NCI-H2227 treated with DMSO at 0.1 percent for 48 hours (cell line): ENCODE results near the gene HEATR5A.
"Not testable (repeated sequence)": the region's sequence is repeated elsewhere in the genome, so short reads cannot be mapped to it uniquely, and the experiment has no call there.

Experiments used
- DNase-seq: peaks from one replicate; lab custom pipeline; 2025; lab: John Stamatoyannopoulos, UW

The HEATR5A gene

GRCh38 chr14:31329876-31330521 lies 90.4 kb downstream of the HEATR5A start:
- DNase-seq, result not testable (repeated sequence)

GRCh38 chr14:31326111-31326510 lies 94.2 kb downstream of the HEATR5A start:
- DNase-seq, result no peak

GRCh38 chr14:31323419-31323818 lies 96.9 kb downstream of the HEATR5A start:
- DNase-seq, result no peak

GRCh38 chr14:31320922-31321766 lies 99.2 kb downstream of the HEATR5A start:
- DNase-seq, result no peak

GRCh38 chr14:31320216-31320615 lies 100.1 kb downstream of the HEATR5A start:
- DNase-seq, result no peak

GRCh38 chr14:31319701-31320100 lies 100.6 kb downstream of the HEATR5A start:
- no peak for DNase-seq

GRCh38 chr14:31312934-31313333 lies 107.4 kb downstream of the HEATR5A start:
- no peak for DNase-seq

DNA sequence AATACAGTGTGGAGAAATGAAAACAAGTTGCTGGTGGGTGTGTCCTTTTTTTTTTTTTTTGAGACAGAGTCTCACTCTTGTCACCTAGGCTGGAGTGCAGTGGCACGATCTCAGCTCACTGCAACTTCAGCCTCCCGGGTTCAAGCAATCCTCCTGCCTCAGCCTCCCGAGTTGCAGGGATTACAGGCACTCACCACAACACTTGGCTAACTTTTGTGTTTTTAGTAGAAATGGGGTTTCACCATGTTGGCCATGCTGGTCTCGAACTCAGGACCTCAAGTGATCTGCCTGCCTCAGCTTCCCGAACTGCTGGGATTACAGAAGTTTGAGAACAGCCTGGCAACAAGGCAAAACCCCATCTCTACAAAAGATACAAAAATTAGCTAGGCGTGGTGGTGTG lies 108.0 kb downstream of the HEATR5A start:
- not testable (repeated sequence) for DNase-seq

GRCh38 chr14:31307618-31308017 lies 112.7 kb downstream of the HEATR5A start:
- DNase-seq, result no peak

- DNase-seq, result no peak
These were observed 113.2 kb downstream of the HEATR5A start for GRCh38 chr14:31307198-31307597.

- DNase-seq, result no peak
These were observed 116.7 kb downstream of the HEATR5A start for GRCh38 chr14:31303654-31304053.

GRCh38 chr14:31300883-31301282 lies 119.5 kb downstream of the HEATR5A start:
- DNase-seq, result no peak

- DNase-seq, result no peak
These were observed 120.1 kb downstream of the HEATR5A start for GRCh38 chr14:31300296-31300695.

DNA sequence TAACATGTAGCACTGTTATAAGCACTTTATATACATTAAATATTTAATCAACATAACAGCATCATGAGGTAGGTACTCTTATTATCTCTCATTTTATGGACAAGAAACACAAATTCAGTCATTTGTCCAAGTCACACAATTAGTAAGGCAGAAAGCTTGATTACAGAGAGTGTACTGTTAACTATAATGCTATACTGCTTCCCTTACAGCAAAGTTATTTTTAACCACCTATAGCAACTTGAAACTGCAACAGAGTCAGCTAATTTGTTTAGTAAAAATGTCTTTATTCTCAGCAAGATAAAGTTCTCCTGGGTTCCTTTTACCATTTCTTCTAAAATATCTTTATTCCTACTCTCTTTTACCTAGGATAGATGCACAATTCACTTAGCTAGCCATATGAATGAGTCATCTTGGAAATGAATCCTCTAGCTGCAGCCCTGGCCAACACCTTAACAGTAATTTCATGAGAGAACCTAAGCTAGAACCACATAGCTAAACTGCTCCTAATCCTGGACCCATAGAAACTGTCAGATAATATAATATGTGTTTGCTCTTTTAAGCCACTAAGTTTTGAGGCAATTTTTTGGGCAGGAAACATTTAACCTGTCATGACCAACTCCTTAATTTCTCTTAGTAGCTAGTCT lies 122.5 kb downstream of the HEATR5A start:
- DNase-seq, result no peak

DNA sequence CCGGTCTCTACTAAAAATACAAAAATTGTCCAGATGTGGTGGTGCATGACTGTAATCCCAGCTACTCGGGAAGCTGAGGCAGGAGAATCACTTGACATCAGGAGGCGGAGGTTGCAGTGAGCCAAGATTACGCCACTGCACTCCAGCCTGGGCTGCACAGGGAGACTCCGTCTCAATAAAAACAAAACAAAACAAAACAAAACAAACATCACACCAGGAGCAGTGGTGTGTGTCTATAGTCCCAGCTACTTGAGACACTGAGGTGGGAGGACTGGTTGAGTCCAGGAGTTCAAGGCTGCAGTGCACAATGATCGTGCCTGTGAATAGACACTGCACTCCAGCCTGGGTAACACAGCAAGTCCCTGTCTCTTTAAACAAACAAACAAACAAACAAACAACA lies 123.2 kb downstream of the HEATR5A start:
- DNase-seq, result no peak

DNA sequence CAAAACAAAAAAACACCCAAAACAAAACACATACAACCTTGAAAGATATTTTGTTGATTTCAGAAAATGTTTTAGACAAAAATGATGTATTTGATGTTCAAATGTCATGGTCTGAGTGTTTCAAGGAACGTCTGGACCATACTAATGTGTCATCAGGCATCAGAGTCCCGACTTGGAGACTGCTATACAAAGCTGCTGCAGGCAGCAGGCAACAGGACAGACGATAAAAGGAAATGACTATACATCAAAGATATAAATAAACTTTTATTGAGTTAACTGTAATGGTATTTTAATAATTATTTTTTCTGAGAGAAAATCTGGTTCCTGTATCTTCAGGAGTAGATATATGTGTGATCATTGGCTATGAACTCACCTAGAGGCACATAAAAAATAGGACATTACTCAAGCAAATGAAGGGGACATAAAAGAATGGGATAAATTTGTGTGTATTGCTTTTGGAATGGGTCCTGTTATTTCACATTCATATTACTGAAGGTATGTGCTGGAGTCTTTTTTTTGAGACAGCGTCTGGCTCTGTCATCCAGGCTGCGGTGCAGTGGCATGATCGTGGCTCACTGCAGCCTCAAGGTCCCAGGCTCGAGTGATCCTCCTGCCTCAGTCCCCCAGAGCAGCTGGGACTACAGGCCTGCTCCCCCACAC lies 125.5 kb downstream of the HEATR5A start:
- no peak for DNase-seq

DNA sequence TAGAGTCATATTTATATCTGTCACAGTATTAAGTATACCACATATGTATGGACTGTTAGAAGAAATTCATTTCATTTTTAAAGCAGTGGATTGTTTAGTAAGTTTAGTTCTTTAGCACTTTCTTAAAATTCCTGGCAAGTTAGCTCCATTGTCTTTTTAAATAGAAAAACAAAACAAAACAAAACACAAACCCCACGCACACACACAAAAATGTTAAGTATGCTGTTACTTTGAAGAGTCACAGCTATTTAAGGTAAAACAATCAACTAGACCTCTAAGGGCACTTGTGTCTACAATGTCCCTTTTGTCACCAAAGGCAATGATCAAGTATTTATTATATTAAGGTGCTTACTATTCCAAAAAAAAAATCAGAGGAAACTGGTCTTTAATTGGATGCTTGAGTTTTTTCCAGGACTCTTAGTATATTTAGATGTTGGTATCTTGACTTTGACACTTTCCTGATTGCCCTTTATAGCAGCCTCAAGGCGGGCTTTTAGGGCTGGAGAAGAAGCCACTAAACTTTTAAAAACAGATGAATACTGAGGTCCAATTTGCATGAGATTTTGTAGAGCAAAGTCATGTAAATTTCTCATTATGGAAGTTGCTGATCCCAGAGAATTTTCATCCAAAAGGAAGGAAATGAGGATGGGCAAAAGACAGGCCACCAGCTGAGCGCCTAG lies 127.3 kb downstream of the HEATR5A start:
- no peak for DNase-seq

- DNase-seq, result no peak
These were observed 129.1 kb downstream of the HEATR5A start for GRCh38 chr14:31291210-31291609.

DNA sequence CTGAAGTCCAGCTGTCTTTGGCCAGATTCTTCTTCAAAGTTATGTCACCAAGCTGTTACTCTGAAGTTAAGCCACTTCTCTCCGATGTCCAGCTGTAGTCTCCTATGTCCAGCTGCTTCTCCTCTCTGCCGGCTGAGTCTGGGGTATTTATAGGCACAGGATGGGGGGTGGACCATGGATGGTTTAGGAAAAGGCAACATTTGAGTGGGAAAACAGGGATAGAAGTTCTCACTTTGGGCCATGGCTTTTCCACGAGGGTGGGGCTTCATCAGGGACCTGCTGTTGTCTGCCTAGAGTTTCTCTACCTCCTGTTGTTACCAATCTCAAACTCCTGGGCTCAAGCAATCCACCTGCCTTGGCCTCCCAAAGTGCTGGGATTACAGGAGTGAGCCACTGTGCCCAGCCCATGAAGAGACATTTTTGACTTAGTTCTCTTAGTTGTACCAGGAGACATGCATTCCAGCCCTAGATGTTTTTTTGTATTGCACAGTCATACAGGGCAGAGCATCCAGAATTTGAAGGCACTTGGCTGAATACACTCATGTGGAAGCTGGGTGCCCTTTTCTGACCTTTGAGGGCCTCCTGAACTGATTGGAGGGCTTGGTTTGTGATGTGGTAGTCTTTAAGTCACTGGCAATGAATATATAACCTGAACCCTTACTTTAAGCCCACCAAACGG lies 132.9 kb downstream of the HEATR5A start:
- DNase-seq, result no peak

DNA sequence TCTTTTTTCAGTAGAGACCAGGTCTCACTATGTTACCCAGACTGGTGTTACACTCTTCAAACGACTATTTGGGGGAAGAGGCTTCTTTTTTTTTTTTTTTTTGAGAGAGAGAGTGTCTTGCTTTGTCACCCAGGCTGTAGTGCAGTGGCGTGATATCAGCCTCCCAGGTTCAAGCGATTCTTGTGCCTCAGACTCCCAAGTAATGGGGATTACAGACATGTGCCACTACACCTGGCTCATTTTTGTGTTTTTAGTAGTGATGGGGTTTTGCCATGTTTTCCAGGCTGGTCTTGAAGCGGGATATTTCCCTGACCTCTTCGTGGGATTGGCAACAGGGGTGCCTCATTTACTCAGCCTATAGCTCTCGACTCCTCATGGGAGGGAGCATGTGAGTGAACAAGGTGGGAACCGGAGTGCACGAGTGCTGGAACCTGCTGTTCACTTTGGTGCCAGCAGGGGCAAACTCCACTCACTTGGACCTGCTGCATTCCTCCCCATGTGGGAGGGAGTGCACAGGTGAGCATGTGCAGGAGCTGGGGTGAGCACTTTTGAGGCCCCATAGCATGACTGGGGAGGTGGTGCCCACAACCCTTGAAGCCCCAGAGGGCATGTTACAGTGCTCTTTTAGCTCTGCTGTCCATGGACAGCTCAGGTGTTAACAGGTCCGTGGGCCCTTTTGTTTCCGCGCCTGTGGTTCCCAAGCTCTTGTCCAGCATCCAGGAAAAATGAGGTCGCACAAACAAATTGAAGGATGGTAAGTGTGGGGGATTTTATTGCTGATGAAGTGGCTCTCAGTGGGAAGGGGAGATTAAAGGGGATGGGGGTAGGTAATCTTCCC lies 133.7 kb downstream of the HEATR5A start:
- no peak for DNase-seq
